Muscle layer of duodenum (tissue), 2 donors: ENCODE data around the gene GSTO2.

ENCODE experiments used
- H3K27ac ChIP-seq: one replicate; pipeline ENCODE4 v1.7.0; 2013; ENCODE audit warnings: mild to moderate bottlenecking, low read length
- H3K27me3 ChIP-seq: one replicate; pipeline ENCODE4 v1.7.0; 2013; ENCODE audit warnings: low read depth, mild to moderate bottlenecking, control low read depth, low read length
- H3K36me3 ChIP-seq, 2 donors: one replicate each; pipeline ENCODE4 v1.7.0; 2013; ENCODE audit warnings: low read length in 2 of 2, control low read depth in 1 of 2, mild to moderate bottlenecking in 1 of 2; ENCODE audit not compliant: insufficient read depth in 2 of 2, control insufficient read depth in 1 of 2
- H3K4me1 ChIP-seq, 2 donors: one replicate each; pipeline ENCODE4 v1.7.0; 2013; ENCODE audit warnings: low read length in 2 of 2, mild to moderate bottlenecking in 2 of 2, control low read depth in 1 of 2, moderate library complexity in 1 of 2; ENCODE audit not compliant: insufficient read depth in 2 of 2, control insufficient read depth in 1 of 2
- H3K4me3 ChIP-seq, 2 donors: one replicate each; pipeline ENCODE4 v1.7.0; 2013; ENCODE audit warnings: low read length in 2 of 2, low read depth in 1 of 2, mild to moderate bottlenecking in 1 of 2
- H3K9me3 ChIP-seq, 2 donors: one replicate each; pipeline ENCODE4 v1.7.0; 2013; ENCODE audit warnings: low read length in 2 of 2, control low read depth in 1 of 2, mild to moderate bottlenecking in 1 of 2; ENCODE audit not compliant: control insufficient read depth in 1 of 2
- donor health status: healthy.

Gene GSTO2

GRCh38 chr10:104330168-104331110 lies 61.5 kb downstream of the GSTO2 start:
- Histone ChIP-seq H3K36me3 (peaks cover 0 to 18% of the 10 kb centered on the region in 2 donors), H3K27me3 (no peaks in the 10 kb centered on the region), H3K9me3 (no peaks in the 10 kb centered on the region), H3K4me3 (peak overlapping the region; percentile 6 to 26), H3K4me1 (peaks cover 65 to 95% of the 10 kb centered on the region in 2 donors), H3K27ac (peak overlapping the region; percentile 91)

GRCh38 chr10:104331208-104331838 lies 62.3 kb downstream of the GSTO2 start:
- no peaks in the 10 kb centered on the region for H3K27me3 ChIP-seq
- H3K4me1 ChIP-seq, result peaks cover 68 to 95% of the 10 kb centered on the region in 2 donors
- H3K36me3 ChIP-seq, result peaks cover 0 to 18% of the 10 kb centered on the region in 2 donors
- H3K27ac ChIP-seq, result peak overlapping the region; percentile 91
- H3K4me3 ChIP-seq, result peak overlapping the region; percentile 15 to 22
- H3K9me3 ChIP-seq, result no peaks in the 10 kb centered on the region

- H3K27ac ChIP-seq, result peak overlapping the region; percentile 91
- H3K36me3 ChIP-seq, result peaks cover 0 to 18% of the 10 kb centered on the region in 2 donors
- H3K4me1 ChIP-seq, result peaks cover 59 to 93% of the 10 kb centered on the region in 2 donors
- no peaks in the 10 kb centered on the region for H3K9me3 ChIP-seq
- no peak overlapping the region for H3K4me3 ChIP-seq
- H3K27me3 ChIP-seq, result no peaks in the 10 kb centered on the region
Observed at GRCh38 chr10:104332243-104333031, 63.5 kb downstream of the GSTO2 start.

- Histone ChIP-seq H3K9me3 (no peaks in the 10 kb centered on the region), H3K27me3 (no peaks in the 10 kb centered on the region), H3K4me1 (peaks cover 51 to 86% of the 10 kb centered on the region in 2 donors), H3K4me3 (no peak overlapping the region), H3K36me3 (peaks cover 0 to 25% of the 10 kb centered on the region in 2 donors), H3K27ac (no peak overlapping the region)
Observed at GRCh38 chr10:104333032-104333727, 64.2 kb downstream of the GSTO2 start.

- no peak overlapping the region for H3K27ac ChIP-seq
- no peaks in the 10 kb centered on the region for H3K27me3 ChIP-seq
- H3K9me3 ChIP-seq, result no peaks in the 10 kb centered on the region
- peaks cover 45 to 79% of the 10 kb centered on the region in 2 donors for H3K4me1 ChIP-seq
- no peak overlapping the region for H3K4me3 ChIP-seq
- H3K36me3 ChIP-seq, result peaks cover 0 to 26% of the 10 kb centered on the region in 2 donors
Observed at GRCh38 chr10:104333728-104334373, 64.9 kb downstream of the GSTO2 start.

- Histone ChIP-seq H3K9me3 (no peaks in the 10 kb centered on the region), H3K4me3 (no peak overlapping the region), H3K36me3 (peaks cover 0 to 30% of the 10 kb centered on the region in 2 donors), H3K4me1 (peaks cover 39 to 72% of the 10 kb centered on the region in 2 donors), H3K27ac (no peak overlapping the region), H3K27me3 (no peaks in the 10 kb centered on the region)
Observed at GRCh38 chr10:104334561-104334960, 65.6 kb downstream of the GSTO2 start.

GRCh38 chr10:104334965-104335650 lies 66.1 kb downstream of the GSTO2 start:
- no peaks in the 10 kb centered on the region for H3K9me3 ChIP-seq
- peaks cover 0 to 27% of the 10 kb centered on the region in 2 donors for H3K36me3 ChIP-seq
- peaks cover 34 to 68% of the 10 kb centered on the region in 2 donors for H3K4me1 ChIP-seq
- H3K4me3 ChIP-seq, result peak overlapping the region in 1 of 2 donors; percentile 44
- peak overlapping the region; percentile 20 for H3K27ac ChIP-seq
- H3K27me3 ChIP-seq, result no peaks in the 10 kb centered on the region

- H3K4me1 ChIP-seq, result peaks cover 21 to 54% of the 10 kb centered on the region in 2 donors
- H3K27ac ChIP-seq, result peak overlapping the region; percentile 96
- H3K27me3 ChIP-seq, result no peaks in the 10 kb centered on the region
- peak overlapping the region; percentile 87 to 97 for H3K4me3 ChIP-seq
- peaks cover 0 to 18% of the 10 kb centered on the region in 2 donors for H3K36me3 ChIP-seq
- H3K9me3 ChIP-seq, result no peaks in the 10 kb centered on the region
Observed at GRCh38 chr10:104336821-104337467, 68.0 kb downstream of the GSTO2 start.

GRCh38 chr10:104337521-104337984 lies 68.6 kb downstream of the GSTO2 start:
- Histone ChIP-seq H3K4me1 (peaks cover 15 to 48% of the 10 kb centered on the region in 2 donors), H3K4me3 (peak overlapping the region; percentile 87 to 97), H3K36me3 (peaks cover 0 to 18% of the 10 kb centered on the region in 2 donors), H3K27ac (peak overlapping the region; percentile 96), H3K27me3 (no peaks in the 10 kb centered on the region), H3K9me3 (no peaks in the 10 kb centered on the region)
